IMR-90 (cell line): Measurements from ENCODE around the gene GALR2. TPM values are rescaled to one million over a fixed set of nuclear protein-coding genes. Genes with fewer than 3 reads are reported as not detected.

Source experiments
- ATAC-seq: fragments of 200-7000 bp; cut with Tn5 transposase; 2 replicates; pipeline ENCODE4 v1.9.1; 2020; ENCODE audit warnings: low read depth, mild to moderate bottlenecking, moderate library complexity
- BruUV-seq: library from RNA; stranded (reverse); fragments of 400-500 nt; replicated peaks from 2 replicates; lab custom pipeline; 2021; lab: Mats Ljungman, UMichigan
- CTCF ChIA-PET: fragments of 300-600 bp; formaldehyde crosslinking; extraction: SDS; loops from one replicate; lab custom pipeline; 2021; ENCODE audit warnings: antibody characterized with exemption; lab: Yijun Ruan, JAX
- POLR2A ChIA-PET: fragments of 300-600 bp; sonication (Branson Sonifier 250); formaldehyde crosslinking; loops from one replicate; lab custom pipeline; 2022; ENCODE audit warnings: antibody characterized with exemption; ENCODE audit not compliant: unreplicated experiment; lab: Charles Lee
- DNase-seq: peaks from one replicate; pipeline ENCODE4 v3.0.0; 2013
- H2AFZ ChIP-seq: replicated peaks from 2 replicates; pipeline ENCODE3; 2013; ENCODE audit warnings: low read length, mild to moderate bottlenecking; ENCODE audit not compliant: poor library complexity
- H2AK5ac ChIP-seq: 2 replicates; pipeline ENCODE4 v1.6.1; 2013; ENCODE audit warnings: low read depth, low read length, inconsistent platforms
- H2AK9ac ChIP-seq: replicated peaks from 2 replicates; pipeline ENCODE3; 2013; ENCODE audit warnings: mild to moderate bottlenecking, low read depth, low read length, moderate library complexity; ENCODE audit not compliant: poor library complexity
- H2BK120ac ChIP-seq: 2 replicates; pipeline ENCODE4 v1.6.1; 2013; ENCODE audit warnings: low read depth, low read length, inconsistent platforms
- H2BK15ac ChIP-seq: 3 replicates; pipeline ENCODE4 v1.6.1; 2013; ENCODE audit warnings: low read depth, low read length, inconsistent platforms
- H2BK20ac ChIP-seq: 2 replicates; pipeline ENCODE4 v1.6.1; 2013; ENCODE audit warnings: low read depth, mild to moderate bottlenecking, inconsistent platforms, low read length, moderate library complexity
- H2BK5ac ChIP-seq: 2 replicates; pipeline ENCODE4 v1.6.1; 2013; ENCODE audit warnings: mild to moderate bottlenecking, low read depth, low read length, inconsistent platforms; ENCODE audit not compliant: poor library complexity, severe bottlenecking
- H3K14ac ChIP-seq: replicated peaks from 2 replicates; pipeline ENCODE4 v1.6.1; 2013; ENCODE audit warnings: low read depth, low read length, inconsistent platforms
- H3K18ac ChIP-seq: 2 replicates; pipeline ENCODE4 v1.6.1; 2013; ENCODE audit warnings: low read depth, low read length, control low read depth
- H3K23ac ChIP-seq: 2 replicates; pipeline ENCODE4 v1.6.1; 2013; ENCODE audit warnings: low read depth, low read length, inconsistent platforms
- H3K27ac ChIP-seq: 2 replicates; pipeline ENCODE4 v1.5.1; 2013; ENCODE audit warnings: mild to moderate bottlenecking, control low read depth, low read length; ENCODE audit not compliant: insufficient read depth
- H3K27me3 ChIP-seq: 2 replicates; pipeline ENCODE4 v1.6.1; 2013; ENCODE audit warnings: low read length; ENCODE audit not compliant: control insufficient read depth, insufficient read depth
- H3K36me3 ChIP-seq: 2 replicates; pipeline ENCODE4 v1.6.1; 2013; ENCODE audit warnings: low read length, mixed read lengths; ENCODE audit not compliant: control insufficient read depth, insufficient read depth
- H3K4ac ChIP-seq: 2 replicates; pipeline ENCODE4 v1.6.1; 2013; ENCODE audit warnings: low read depth, low read length, inconsistent platforms
- H3K4me1 ChIP-seq: 2 replicates; pipeline ENCODE4 v1.6.1; 2013; ENCODE audit warnings: low read length, mixed read lengths; ENCODE audit not compliant: control insufficient read depth, insufficient read depth
- H3K4me2 ChIP-seq: 2 replicates; pipeline ENCODE4 v1.6.1; 2013; ENCODE audit warnings: low read depth, mild to moderate bottlenecking, control low read depth, low read length, moderate library complexity
- H3K4me3 ChIP-seq: 2 replicates; pipeline ENCODE4 v1.5.1; 2013; ENCODE audit warnings: low read depth, mild to moderate bottlenecking, control low read depth, low read length, moderate library complexity; ENCODE audit not compliant: insufficient read depth
- H3K56ac ChIP-seq: 2 replicates; pipeline ENCODE4 v1.6.1; 2013; ENCODE audit warnings: low read length, inconsistent platforms; ENCODE audit not compliant: insufficient read depth; ENCODE audit errors: extremely low read depth
- H3K79me1 ChIP-seq, 2 experiments: 2 replicates each; pipeline ENCODE4 v1.6.1; 2013; ENCODE audit warnings: low read length in 2 of 2, inconsistent platforms in 1 of 2, low read depth in 1 of 2
- H3K9ac ChIP-seq: 2 replicates; pipeline ENCODE4 v1.6.1; 2013; ENCODE audit warnings: low read depth, low read length, control low read depth
- H3K9me1 ChIP-seq: 2 replicates; pipeline ENCODE4 v1.6.1; 2013; ENCODE audit warnings: low read length, inconsistent platforms; ENCODE audit not compliant: insufficient read depth
- H3K9me3 ChIP-seq: 2 replicates; pipeline ENCODE4 v1.6.1; 2013; ENCODE audit warnings: low read length; ENCODE audit not compliant: control insufficient read depth, insufficient read depth
- H4K20me1 ChIP-seq: 2 replicates; pipeline ENCODE4 v1.6.1; 2013; ENCODE audit warnings: low read length, inconsistent platforms; ENCODE audit not compliant: insufficient read depth
- H4K5ac ChIP-seq: 2 replicates; pipeline ENCODE4 v1.6.1; 2013; ENCODE audit warnings: mild to moderate bottlenecking, low read depth, low read length, control low read depth
- H4K8ac ChIP-seq, 2 experiments: 2 replicates each; pipeline ENCODE4 v1.6.1; 2013; ENCODE audit warnings: low read depth in 2 of 2, low read length in 2 of 2, control low read depth in 1 of 2, inconsistent platforms in 1 of 2
- H4K91ac ChIP-seq: 2 replicates; pipeline ENCODE4 v1.6.1; 2013; ENCODE audit warnings: low read depth, low read length, inconsistent platforms; ENCODE audit not compliant: insufficient read depth
- FOS ChIP-seq: fragments of 150-350 bp; IDR thresholded peaks from 2 replicates; pipeline ENCODE4 v1.6.1; 2016; ENCODE audit warnings: low read depth, low read length
- RCOR1 ChIP-seq: IDR thresholded peaks from 2 replicates; pipeline ENCODE4 v1.6.1; 2012; ENCODE audit warnings: mild to moderate bottlenecking, low read length, improper control_type of control experiment; ENCODE audit not compliant: insufficient replicate concordance
- WGBS, 2 experiments: methylation state at CpG; one replicate each; pipeline versions ENCODE4 v1.1.5 to v1.1.7; 2013; ENCODE audit warnings: missing lambda C conversion rate in 2 of 2; ENCODE audit not compliant: insufficient read length in 1 of 2; ENCODE audit errors: extremely low coverage in 2 of 2; 5-methylcytosine and 5-hydroxymethylcytosine counted together
- dilution Hi-C: fragments of 300-500 bp; cut with HindIII; formaldehyde crosslinking; loops from one replicate; pipeline ENCODE4 v1.14.3; 2018; ENCODE audit warnings: low sequenced_read_pairs; ENCODE audit not compliant: unreplicated experiment
- in situ Hi-C: fragments of 300-500 bp; cut with MboI; formaldehyde crosslinking; loops from 3 replicates; pipeline ENCODE4 v1.14.3; 2019; ENCODE audit warnings: low sequenced_read_pairs, inconsistent platforms, mixed read lengths
- intact Hi-C: fragments of 100-400 bp; cut with micrococcal nuclease; formaldehyde crosslinking; loops from 2 replicates; pipeline ENCODE4 v1.10.0; 2022
- polyA plus RNA-seq, 3 experiments: library from polyadenylated mRNA; depleted of rRNA; stranded (reverse); fragments of >200 nt; gene quantifications; 2 replicates each; pipeline ENCODE4 v1.2.3, GENCODE V29; 2012; ENCODE audit warnings: low replicate concordance in 1 of 3
- total RNA-seq: library from RNA; depleted of rRNA; stranded (reverse); fragments of >200 nt; gene quantifications from 2 replicates; pipeline ENCODE4 v1.2.3, GENCODE V29; 2012

Gene GALR2
- total and polyA plus RNA-seq, 2 of the 4 experiments (the other 2 are of a cell fraction) = 0.07 TPM; not detected in 1

GRCh38 chr17:76071531-76072147 lies 2.9 kb upstream of the GALR2 start:
- intact Hi-C loops = loop anchor here (5.0 to 10.0 kb wide), 2 partner anchors 34 to 167 kb away; partner anchors contain the start of gene MRPL38
- 7% methylated on average over 2 of the region's 15 CpGs; no CpG with 5 or more reads in 1 of the 2 experiments for WGBS, 2 experiments
- Histone ChIP-seq H3K4me1 (peaks cover 3% of the 10 kb centered on the region; the same call in 1 of the 2 replicates), H3K56ac (peak overlapping the region; percentile 85; the same call in 1 of the 2 replicates), H2BK20ac (no peak overlapping the region), H3K4ac (peak overlapping the region; percentile 73), H2AFZ (peak overlapping the region; percentile 99), H4K8ac (peak overlapping the region; percentile 57 to 93), H3K9me1 (peaks cover 6% of the 10 kb centered on the region), H4K91ac (no peak overlapping the region; the same call in 1 of the 2 replicates), H3K23ac (peak overlapping the region; percentile 55), H2BK120ac (peak overlapping the region; percentile 1; the same call in 1 of the 2 replicates), H2AK9ac (peak overlapping the region; percentile 93), H3K4me3 (peak overlapping the region; percentile 93), H3K18ac (0 out of 2 replicates have a peak overlapping the region, but pooled peaks have one; percentile 5), H3K9me3 (no peaks in the 10 kb centered on the region), H3K27me3 (peaks cover 29% of the 10 kb centered on the region), H3K27ac (peak overlapping the region; percentile 76), H4K20me1 (peaks cover 10% of the 10 kb centered on the region), H3K14ac (peak overlapping the region; percentile 58), H2AK5ac (peak overlapping the region; percentile 88), H3K9ac (peak overlapping the region; percentile 92), H2BK5ac (peak overlapping the region; percentile 40), H3K79me1 (peaks cover 3 to 32% of the 10 kb centered on the region in 2 experiments), H3K4me2 (peak overlapping the region; percentile 99), H4K5ac (peak overlapping the region; percentile 40), H2BK15ac (no peak overlapping the region; the same call in 2 of the 3 replicates), H3K36me3 (peaks cover 9% of the 10 kb centered on the region)
- ChIA-PET CTCF (interaction anchor here (0.6 kb wide), 1 partner anchor 57 kb away, joined by 3 read pairs; no protein-coding TSS in a partner anchor), POLR2A (interaction anchor here (1.0 kb wide), 1 partner anchor 9 kb away, joined by 3 read pairs; no protein-coding TSS in a partner anchor)
- no peak for ATAC-seq
- BruUV-seq = no TSS peak
- no peak for DNase-seq
- dilution Hi-C loops = no loop called here
- in situ Hi-C loops = no loop called here
- no peak for TF ChIP-seq FOS
- TF ChIP-seq RCOR1 = no peak
